GM12801 (cell line): ENCODE measurements around the gene AXIN1.

Experiments
- CTCF ChIP-seq: IDR thresholded peaks from one replicate; pipeline ENCODE4 v1.5.1; 2011; ENCODE audit warnings: control low read depth; ENCODE audit not compliant: insufficient read length; ENCODE audit errors: extremely low read depth

The AXIN1 gene

GRCh38 chr16:373020-373598, 20.6 kb upstream of the AXIN1 start:
- TF ChIP-seq CTCF: no peak

- TF ChIP-seq CTCF: no peak
These were observed 19.9 kb upstream of the AXIN1 start for GRCh38 chr16:372302-372983.

- no peak for TF ChIP-seq CTCF
These were observed 19.2 kb upstream of the AXIN1 start for GRCh38 chr16:371515-372301.

- no peak for TF ChIP-seq CTCF
These were observed 18.5 kb upstream of the AXIN1 start for GRCh38 chr16:370979-371514.

- TF ChIP-seq CTCF: no peak
These were observed 17.9 kb upstream of the AXIN1 start, which contains the start of gene MRPL28 for GRCh38 chr16:370443-370842. Gene MRPL28, minus strand, starts transcription at chr16:370538. Its CDS starts 320 bp downstream, at chr16:370218.

GRCh38 chr16:369866-370436, 17.4 kb upstream of the AXIN1 start:
- TF ChIP-seq CTCF: no peak
